Mesenchymal stem cell (in vitro differentiated cells and primary cell): ENCODE data around the gene FHIT.

Experiments
- DNase-seq: peaks from one replicate; pipeline ENCODE4 v3.0.0-alpha.2; 2013
- H2AFZ ChIP-seq: one replicate; pipeline ENCODE4 v1.6.1; 2013; ENCODE audit warnings: low read depth, mild to moderate bottlenecking, control low read depth, inconsistent platforms, low read length, moderate library complexity
- H2AK5ac ChIP-seq: 2 replicates; pipeline ENCODE4 v1.6.1; 2013; ENCODE audit warnings: low read length, moderate library complexity, mild to moderate bottlenecking, inconsistent platforms; ENCODE audit not compliant: severe bottlenecking
- H2BK120ac ChIP-seq: one replicate; pipeline ENCODE4 v1.6.1; 2013; ENCODE audit warnings: low read depth, mild to moderate bottlenecking, inconsistent platforms, low read length, moderate library complexity
- H2BK12ac ChIP-seq, 2 experiments: one replicate each; pipeline ENCODE4 v1.6.1; 2013; ENCODE audit warnings: inconsistent platforms in 2 of 2, low read length in 2 of 2, mild to moderate bottlenecking in 2 of 2, moderate library complexity in 2 of 2, control low read depth in 1 of 2
- H2BK15ac ChIP-seq: one replicate; pipeline ENCODE4 v1.6.1; 2013; ENCODE audit warnings: mild to moderate bottlenecking, low read depth, inconsistent platforms; ENCODE audit not compliant: poor library complexity, severe bottlenecking
- H2BK5ac ChIP-seq: 2 replicates; pipeline ENCODE4 v1.6.1; 2013; ENCODE audit warnings: low read depth, mild to moderate bottlenecking, low read length, control low read depth, inconsistent platforms; ENCODE audit not compliant: poor library complexity, severe bottlenecking
- H3K14ac ChIP-seq, 2 experiments: one replicate each; pipeline ENCODE4 v1.6.1; 2013; ENCODE audit warnings: inconsistent platforms in 2 of 2, low read length in 2 of 2, control low read depth in 1 of 2, mild to moderate bottlenecking in 1 of 2, moderate library complexity in 1 of 2
- H3K18ac ChIP-seq, 2 experiments: one replicate each; pipeline ENCODE4 v1.6.1; 2013; ENCODE audit warnings: inconsistent platforms in 2 of 2, low read length in 2 of 2, control low read depth in 1 of 2, low read depth in 1 of 2, mild to moderate bottlenecking in 1 of 2
- H3K23ac ChIP-seq, 2 experiments: one replicate each; pipeline ENCODE4 v1.6.1; 2013; ENCODE audit warnings: inconsistent platforms in 2 of 2, low read length in 2 of 2, mild to moderate bottlenecking in 2 of 2, moderate library complexity in 2 of 2, control low read depth in 1 of 2
- H3K27ac ChIP-seq: 2 replicates; pipeline ENCODE4 v1.5.1; 2013; ENCODE audit warnings: mild to moderate bottlenecking, moderate library complexity, low read length, control low read depth, inconsistent platforms; ENCODE audit not compliant: poor library complexity, severe bottlenecking
- H3K27me3 ChIP-seq, 2 experiments: 2 replicates each; pipeline versions ENCODE4 v1.6.1 to v1.7.0; 2013; ENCODE audit warnings: low read length in 2 of 2, mild to moderate bottlenecking in 2 of 2, moderate library complexity in 2 of 2, control low read depth in 1 of 2, inconsistent platforms in 1 of 2; ENCODE audit not compliant: control insufficient read depth in 1 of 2, insufficient read depth in 1 of 2
- H3K36me3 ChIP-seq, 2 experiments: 2 replicates each; pipeline versions ENCODE4 v1.6.1 to v1.7.0; 2013; ENCODE audit warnings: low read length in 2 of 2, control low read depth in 1 of 2, inconsistent platforms in 1 of 2, low read depth in 1 of 2, mild to moderate bottlenecking in 1 of 2; ENCODE audit not compliant: insufficient read depth in 2 of 2, control insufficient read depth in 1 of 2
- H3K4ac ChIP-seq, 2 experiments: one replicate each; pipeline ENCODE4 v1.6.1; 2013; ENCODE audit warnings: inconsistent platforms in 2 of 2, low read length in 2 of 2, mild to moderate bottlenecking in 2 of 2, moderate library complexity in 2 of 2, control low read depth in 1 of 2, low read depth in 1 of 2
- H3K4me1 ChIP-seq: 2 replicates; pipeline ENCODE4 v1.6.1; 2013; ENCODE audit warnings: low read depth, low read length, control low read depth; ENCODE audit not compliant: control insufficient read depth, insufficient read depth
- H3K4me2 ChIP-seq: 2 replicates; pipeline ENCODE4 v1.6.1; 2013; ENCODE audit warnings: low read length, mild to moderate bottlenecking, inconsistent platforms; ENCODE audit not compliant: poor library complexity, severe bottlenecking
- H3K4me3 ChIP-seq, 2 experiments: 2 replicates each; pipeline versions ENCODE4 v1.5.1 to v1.7.0; 2013; ENCODE audit warnings: low read length in 2 of 2, mild to moderate bottlenecking in 2 of 2, control low read depth in 1 of 2, low read depth in 1 of 2; ENCODE audit not compliant: insufficient read depth in 1 of 2
- H3K79me1 ChIP-seq: replicated peaks from 2 replicates; pipeline ENCODE4 v1.6.1; 2013; ENCODE audit warnings: mild to moderate bottlenecking, control low read depth, low read length, inconsistent platforms; ENCODE audit not compliant: poor library complexity, severe bottlenecking
- H3K9ac ChIP-seq: 2 replicates; pipeline ENCODE4 v1.7.0; 2013; ENCODE audit warnings: mild to moderate bottlenecking, low read length, moderate library complexity
- H3K9me3 ChIP-seq: 2 replicates; pipeline ENCODE4 v1.7.0; 2013; ENCODE audit warnings: mild to moderate bottlenecking, low read length; ENCODE audit not compliant: control insufficient read depth
- H4K8ac ChIP-seq: one replicate; pipeline ENCODE4 v1.6.1; 2013; ENCODE audit warnings: inconsistent platforms, mild to moderate bottlenecking, low read length, moderate library complexity
- H4K91ac ChIP-seq: one replicate; pipeline ENCODE4 v1.6.1; 2013; ENCODE audit warnings: mild to moderate bottlenecking, low read length, inconsistent platforms
- whole genome bisulfite sequencing: methylation state at CpG from one replicate; pipeline ENCODE4 v1.1.7; 2013; ENCODE audit warnings: mixed read lengths; 5-methylcytosine and 5-hydroxymethylcytosine counted together

FHIT gene

DNA sequence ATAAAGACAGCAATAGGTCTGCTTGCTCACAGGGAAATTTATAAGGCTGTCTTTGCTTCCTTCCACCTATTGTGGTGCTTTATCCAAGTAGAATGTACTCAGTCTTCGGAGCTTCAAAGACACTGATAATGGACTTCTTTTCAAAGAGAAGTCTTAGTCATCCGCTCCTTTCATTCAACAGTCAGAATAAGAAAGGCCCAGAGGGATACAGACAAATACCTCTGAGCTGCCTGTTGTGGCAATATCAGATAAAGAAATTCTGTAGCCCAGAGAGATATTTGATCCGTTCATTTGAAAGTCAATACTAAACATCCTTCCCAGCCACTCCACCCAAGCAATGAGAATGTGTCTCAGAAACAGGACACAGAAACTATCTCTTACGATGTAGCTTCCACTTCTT, 110.0 kb downstream of the FHIT start:
- no peak overlapping the region for H4K8ac ChIP-seq
- no peaks in the 10 kb centered on the region for H3K4me1 ChIP-seq
- H3K9ac ChIP-seq: no peak overlapping the region
- no peak for DNase-seq
- H2AFZ ChIP-seq: no peak overlapping the region
- H2BK120ac ChIP-seq: no peak overlapping the region
- H2BK5ac ChIP-seq: no peak overlapping the region
- H3K23ac ChIP-seq: no peak overlapping the region
- H3K79me1 ChIP-seq: no peaks in the 10 kb centered on the region
- H3K14ac ChIP-seq: no peak overlapping the region
- H3K9me3 ChIP-seq: no peaks in the 10 kb centered on the region
- H3K27ac ChIP-seq: no peak overlapping the region
- no peak overlapping the region for H3K4me3 ChIP-seq
- no peaks in the 10 kb centered on the region for H3K27me3 ChIP-seq
- H3K18ac ChIP-seq: no peak overlapping the region
- WGBS: 63% methylated on average over 4 of the region's 4 CpGs
- H4K91ac ChIP-seq: no peak overlapping the region
- H2BK12ac ChIP-seq: no peak overlapping the region
- no peak overlapping the region for H2BK15ac ChIP-seq
- H3K36me3 ChIP-seq: no peaks in the 10 kb centered on the region
- no peak overlapping the region for H2AK5ac ChIP-seq
- H3K4me2 ChIP-seq: no peak overlapping the region
- no peak overlapping the region for H3K4ac ChIP-seq

GRCh38 chr3:61139686-61140085, 111.6 kb downstream of the FHIT start:
- H4K8ac ChIP-seq: no peak overlapping the region
- no peak overlapping the region for H2AK5ac ChIP-seq
- no peaks in the 10 kb centered on the region for H3K27me3 ChIP-seq
- no peak overlapping the region for H2BK120ac ChIP-seq
- WGBS: 73% methylated on average over 4 of the region's 4 CpGs
- H2BK5ac ChIP-seq: no peak overlapping the region
- no peak overlapping the region for H2AFZ ChIP-seq
- H4K91ac ChIP-seq: no peak overlapping the region
- H3K4me3 ChIP-seq: no peak overlapping the region
- no peak for DNase-seq
- H3K27ac ChIP-seq: no peak overlapping the region
- H3K18ac ChIP-seq: no peak overlapping the region
- H3K23ac ChIP-seq: no peak overlapping the region
- no peak overlapping the region for H2BK12ac ChIP-seq
- no peaks in the 10 kb centered on the region for H3K9me3 ChIP-seq
- no peak overlapping the region for H3K4ac ChIP-seq
- no peak overlapping the region for H3K9ac ChIP-seq
- H3K79me1 ChIP-seq: no peaks in the 10 kb centered on the region
- no peaks in the 10 kb centered on the region for H3K36me3 ChIP-seq
- H3K14ac ChIP-seq: no peak overlapping the region
- no peak overlapping the region for H2BK15ac ChIP-seq
- no peak overlapping the region for H3K4me2 ChIP-seq
- H3K4me1 ChIP-seq: no peaks in the 10 kb centered on the region

GRCh38 chr3:61138401-61138800, 112.9 kb downstream of the FHIT start:
- Histone ChIP-seq H3K36me3 (no peaks in the 10 kb centered on the region), H2BK12ac (no peak overlapping the region), H2AFZ (no peak overlapping the region), H3K4me2 (no peak overlapping the region), H2BK5ac (no peak overlapping the region), H3K9me3 (no peaks in the 10 kb centered on the region), H4K91ac (no peak overlapping the region), H3K27me3 (no peaks in the 10 kb centered on the region), H3K4me3 (no peak overlapping the region), H3K4ac (no peak overlapping the region), H3K14ac (no peak overlapping the region), H2BK120ac (no peak overlapping the region), H3K23ac (no peak overlapping the region), H2BK15ac (no peak overlapping the region), H3K79me1 (no peaks in the 10 kb centered on the region), H3K27ac (no peak overlapping the region), H2AK5ac (no peak overlapping the region), H3K9ac (no peak overlapping the region), H3K18ac (no peak overlapping the region), H4K8ac (no peak overlapping the region), H3K4me1 (no peaks in the 10 kb centered on the region)
- DNase-seq: no peak
- 76% methylated on average over 5 of the region's 5 CpGs for WGBS

- Histone ChIP-seq H3K27ac (no peak overlapping the region), H3K9ac (no peak overlapping the region), H3K36me3 (no peaks in the 10 kb centered on the region), H3K4me2 (no peak overlapping the region), H2AK5ac (no peak overlapping the region), H3K18ac (no peak overlapping the region), H3K4me1 (no peaks in the 10 kb centered on the region), H3K14ac (no peak overlapping the region), H2BK12ac (no peak overlapping the region), H3K4me3 (no peak overlapping the region), H2BK120ac (no peak overlapping the region), H3K4ac (no peak overlapping the region), H4K91ac (no peak overlapping the region), H3K27me3 (no peaks in the 10 kb centered on the region), H2BK15ac (no peak overlapping the region), H2AFZ (no peak overlapping the region), H4K8ac (no peak overlapping the region), H3K79me1 (no peaks in the 10 kb centered on the region), H3K9me3 (no peaks in the 10 kb centered on the region), H2BK5ac (no peak overlapping the region), H3K23ac (no peak overlapping the region)
- 88% methylated on average over 1 of the region's 5 CpGs for WGBS
- no peak for DNase-seq
These were observed 115.1 kb downstream of the FHIT start for GRCh38 chr3:61136191-61136590.
